ENCODE measurements around the gene TOP1.

DNA sequence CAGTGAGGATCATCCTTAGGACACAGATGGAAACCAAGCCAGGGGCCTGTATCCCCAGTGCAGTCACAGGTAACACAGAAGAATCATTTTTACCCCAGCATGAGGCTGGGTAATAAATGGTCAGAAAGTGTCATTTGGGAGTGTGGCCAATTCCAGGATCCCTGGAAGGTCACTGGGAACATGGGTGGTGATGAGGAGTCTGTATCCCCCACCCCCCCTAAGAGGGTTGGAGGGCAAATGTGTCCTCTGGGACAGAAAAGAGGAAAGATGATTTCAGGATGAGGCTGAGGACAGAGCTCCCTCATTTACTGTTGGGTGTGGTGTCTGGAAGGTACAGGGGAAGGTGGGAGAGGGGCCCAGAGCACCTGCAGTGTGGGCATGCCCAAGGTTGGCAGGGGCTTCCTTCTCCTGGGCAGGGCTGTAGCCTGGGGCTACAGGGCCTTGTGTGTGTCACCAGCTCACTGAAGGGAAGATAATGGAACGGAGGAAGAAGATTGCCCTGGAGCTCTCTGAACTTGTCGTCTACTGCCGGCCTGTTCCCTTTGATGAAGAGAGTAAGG lies 143.2 kb downstream of the TOP1 start:
- TF ChIP-seq GTF2F1 (IDR thresholded peaks at IDR 0.05; ENCODE audit: low read depth, low read length): no peak
- no peak for TF ChIP-seq POLR2A (conservative IDR thresholded peaks at IDR 0.05)
- no peak for TF ChIP-seq ZEB2 (IDR thresholded peaks at IDR 0.05)
- TF ChIP-seq, protein P1, sequence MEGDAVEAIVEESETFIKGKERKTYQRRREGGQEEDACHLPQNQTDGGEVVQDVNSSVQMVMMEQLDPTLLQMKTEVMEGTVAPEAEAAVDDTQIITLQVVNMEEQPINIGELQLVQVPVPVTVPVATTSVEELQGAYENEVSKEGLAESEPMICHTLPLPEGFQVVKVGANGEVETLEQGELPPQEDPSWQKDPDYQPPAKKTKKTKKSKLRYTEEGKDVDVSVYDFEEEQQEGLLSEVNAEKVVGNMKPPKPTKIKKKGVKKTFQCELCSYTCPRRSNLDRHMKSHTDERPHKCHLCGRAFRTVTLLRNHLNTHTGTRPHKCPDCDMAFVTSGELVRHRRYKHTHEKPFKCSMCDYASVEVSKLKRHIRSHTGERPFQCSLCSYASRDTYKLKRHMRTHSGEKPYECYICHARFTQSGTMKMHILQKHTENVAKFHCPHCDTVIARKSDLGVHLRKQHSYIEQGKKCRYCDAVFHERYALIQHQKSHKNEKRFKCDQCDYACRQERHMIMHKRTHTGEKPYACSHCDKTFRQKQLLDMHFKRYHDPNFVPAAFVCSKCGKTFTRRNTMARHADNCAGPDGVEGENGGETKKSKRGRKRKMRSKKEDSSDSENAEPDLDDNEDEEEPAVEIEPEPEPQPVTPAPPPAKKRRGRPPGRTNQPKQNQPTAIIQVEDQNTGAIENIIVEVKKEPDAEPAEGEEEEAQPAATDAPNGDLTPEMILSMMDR (IDR thresholded peaks at IDR 0.05 in 2 of 3, conservative IDR thresholded peaks at IDR 0.05 in 1 of 3; ENCODE audit: insufficient read depth in 2 of 3, low read depth in 1 of 3, low read length in 3 of 3): no peak
- TF ChIP-seq, protein P2, sequence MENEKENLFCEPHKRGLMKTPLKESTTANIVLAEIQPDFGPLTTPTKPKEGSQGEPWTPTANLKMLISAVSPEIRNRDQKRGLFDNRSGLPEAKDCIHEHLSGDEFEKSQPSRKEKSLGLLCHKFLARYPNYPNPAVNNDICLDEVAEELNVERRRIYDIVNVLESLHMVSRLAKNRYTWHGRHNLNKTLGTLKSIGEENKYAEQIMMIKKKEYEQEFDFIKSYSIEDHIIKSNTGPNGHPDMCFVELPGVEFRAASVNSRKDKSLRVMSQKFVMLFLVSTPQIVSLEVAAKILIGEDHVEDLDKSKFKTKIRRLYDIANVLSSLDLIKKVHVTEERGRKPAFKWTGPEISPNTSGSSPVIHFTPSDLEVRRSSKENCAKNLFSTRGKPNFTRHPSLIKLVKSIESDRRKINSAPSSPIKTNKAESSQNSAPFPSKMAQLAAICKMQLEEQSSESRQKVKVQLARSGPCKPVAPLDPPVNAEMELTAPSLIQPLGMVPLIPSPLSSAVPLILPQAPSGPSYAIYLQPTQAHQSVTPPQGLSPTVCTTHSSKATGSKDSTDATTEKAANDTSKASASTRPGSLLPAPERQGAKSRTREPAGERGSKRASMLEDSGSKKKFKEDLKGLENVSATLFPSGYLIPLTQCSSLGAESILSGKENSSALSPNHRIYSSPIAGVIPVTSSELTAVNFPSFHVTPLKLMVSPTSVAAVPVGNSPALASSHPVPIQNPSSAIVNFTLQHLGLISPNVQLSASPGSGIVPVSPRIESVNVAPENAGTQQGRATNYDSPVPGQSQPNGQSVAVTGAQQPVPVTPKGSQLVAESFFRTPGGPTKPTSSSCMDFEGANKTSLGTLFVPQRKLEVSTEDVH (IDR thresholded peaks at IDR 0.05; ENCODE audit: low read depth, partially characterized antibody): no peak
